ENCODE measurements around the gene ARHGAP22.
"Not testable (repeated sequence)": the region's sequence is repeated elsewhere in the genome, so short reads cannot be mapped to it uniquely, and the experiment has no call there.

ARHGAP22 gene, protein sequence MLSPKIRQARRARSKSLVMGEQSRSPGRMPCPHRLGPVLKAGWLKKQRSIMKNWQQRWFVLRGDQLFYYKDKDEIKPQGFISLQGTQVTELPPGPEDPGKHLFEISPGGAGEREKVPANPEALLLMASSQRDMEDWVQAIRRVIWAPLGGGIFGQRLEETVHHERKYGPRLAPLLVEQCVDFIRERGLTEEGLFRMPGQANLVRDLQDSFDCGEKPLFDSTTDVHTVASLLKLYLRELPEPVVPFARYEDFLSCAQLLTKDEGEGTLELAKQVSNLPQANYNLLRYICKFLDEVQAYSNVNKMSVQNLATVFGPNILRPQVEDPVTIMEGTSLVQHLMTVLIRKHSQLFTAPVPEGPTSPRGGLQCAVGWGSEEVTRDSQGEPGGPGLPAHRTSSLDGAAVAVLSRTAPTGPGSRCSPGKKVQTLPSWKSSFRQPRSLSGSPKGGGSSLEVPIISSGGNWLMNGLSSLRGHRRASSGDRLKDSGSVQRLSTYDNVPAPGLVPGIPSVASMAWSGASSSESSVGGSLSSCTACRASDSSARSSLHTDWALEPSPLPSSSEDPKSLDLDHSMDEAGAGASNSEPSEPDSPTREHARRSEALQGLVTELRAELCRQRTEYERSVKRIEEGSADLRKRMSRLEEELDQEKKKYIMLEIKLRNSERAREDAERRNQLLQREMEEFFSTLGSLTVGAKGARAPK

DNA sequence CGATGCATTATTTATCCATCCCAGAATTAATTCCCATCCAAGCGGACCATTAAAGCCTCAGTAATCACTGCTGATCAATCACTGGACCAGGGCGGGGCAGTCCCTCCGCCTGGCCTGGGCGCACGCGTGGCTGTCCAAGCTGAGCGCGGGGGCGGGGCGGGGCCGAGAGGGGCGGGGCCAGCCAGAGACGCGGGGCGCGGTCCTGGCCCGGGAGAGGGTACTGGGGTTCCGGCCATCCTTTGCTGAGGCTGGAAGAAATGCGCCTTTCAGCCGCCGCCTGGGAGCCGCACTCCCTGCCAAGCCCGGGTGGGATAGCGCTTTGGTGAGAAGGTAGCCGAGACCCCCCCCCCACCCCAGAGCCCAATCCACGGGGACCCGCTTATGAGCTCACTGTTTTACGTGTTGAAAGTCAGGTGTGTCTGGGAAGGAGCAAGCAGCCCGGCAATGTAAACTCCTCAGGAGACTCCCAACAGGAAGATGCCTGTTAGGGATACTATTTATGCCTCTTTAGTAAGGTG is at the start of gene ARHGAP22:
TSS of gene ARHGAP22 (minus strand) at position 83 of the 518 bp plus-strand sequence. CDS start 277 bp downstream, outside the sequence.
- peak; percentile 80 for DNase-seq (ENCODE audit: low spot score)

DNA sequence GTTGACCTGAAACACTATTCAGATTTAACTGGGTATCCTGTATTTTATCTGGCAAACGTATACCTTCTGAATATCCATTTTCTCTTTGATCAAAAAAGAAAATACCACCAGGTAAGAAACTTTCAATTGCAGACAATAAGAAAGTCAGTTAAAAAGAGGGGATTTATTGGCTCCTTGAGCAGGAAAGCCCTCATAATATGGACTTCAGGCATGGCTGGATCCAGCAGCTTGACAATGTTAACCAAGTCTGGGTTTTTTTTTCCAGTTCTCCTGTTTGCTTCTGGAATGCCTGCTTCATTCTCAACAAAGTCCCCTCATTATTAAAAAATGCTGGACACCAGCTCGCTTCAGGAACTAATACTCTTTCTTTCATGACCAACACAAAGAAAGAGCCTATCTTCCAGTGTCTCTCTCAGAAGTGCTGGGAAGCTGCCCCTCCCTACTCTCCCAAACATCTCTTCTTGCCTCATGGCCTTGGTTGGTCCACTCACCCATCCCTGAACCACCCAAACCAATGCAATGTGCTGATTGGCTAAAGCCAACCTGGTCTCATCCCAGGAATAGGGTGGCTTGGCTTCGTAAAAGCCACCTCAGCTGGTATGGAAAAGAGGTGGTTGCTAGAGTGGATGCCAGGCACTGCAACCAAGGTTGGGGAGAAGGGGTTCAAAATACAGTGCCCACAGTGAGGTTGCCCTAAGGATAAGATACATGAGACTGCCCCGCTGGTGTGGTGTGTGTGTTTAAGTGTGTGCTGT is 49.2 kb upstream of the ARHGAP22 start:
- no peak for DNase-seq (ENCODE audit: low spot score)

DNA sequence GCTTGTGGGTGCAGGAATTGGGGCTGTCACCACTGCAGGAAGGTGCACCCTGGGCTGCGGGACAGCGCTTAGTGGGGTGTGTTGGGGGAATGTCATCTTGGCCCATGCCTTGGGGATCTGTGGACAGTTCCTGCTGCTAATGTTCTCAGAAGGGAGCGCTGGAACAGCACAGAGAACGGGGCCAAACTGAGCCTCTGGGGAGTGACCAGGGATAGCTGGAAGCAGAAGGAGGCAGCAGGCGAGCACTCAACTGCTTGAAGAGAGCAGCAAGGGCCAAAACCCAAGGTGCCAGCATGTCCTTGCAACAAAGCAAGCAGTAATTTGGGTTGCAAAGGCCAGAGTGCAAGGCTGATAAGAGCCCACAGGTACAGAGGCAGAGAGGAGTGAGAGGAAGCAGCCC is 48.5 kb upstream of the ARHGAP22 start:
- DNase-seq (ENCODE audit: low spot score): no peak

DNA sequence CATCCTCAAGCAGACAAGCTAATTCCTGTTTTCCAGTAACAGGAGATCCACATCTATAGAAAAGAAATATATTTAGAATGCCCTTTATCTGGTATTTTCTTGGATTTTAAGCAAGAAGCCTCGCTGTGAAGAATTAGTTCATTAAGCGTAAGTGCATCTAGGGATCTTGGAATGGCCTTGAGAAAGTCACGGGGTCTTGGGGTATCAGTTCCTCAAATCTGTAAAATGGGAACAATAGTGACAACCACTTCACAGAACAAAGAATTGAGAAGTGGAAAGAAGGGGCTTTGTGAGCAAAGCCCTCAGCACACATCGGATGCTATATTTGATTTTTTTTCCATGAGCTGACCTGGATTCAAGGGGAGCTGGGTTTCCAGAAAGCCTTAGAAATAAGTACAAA is 47.5 kb upstream of the ARHGAP22 start:
- DNase-seq (ENCODE audit: low spot score): no peak

DNA sequence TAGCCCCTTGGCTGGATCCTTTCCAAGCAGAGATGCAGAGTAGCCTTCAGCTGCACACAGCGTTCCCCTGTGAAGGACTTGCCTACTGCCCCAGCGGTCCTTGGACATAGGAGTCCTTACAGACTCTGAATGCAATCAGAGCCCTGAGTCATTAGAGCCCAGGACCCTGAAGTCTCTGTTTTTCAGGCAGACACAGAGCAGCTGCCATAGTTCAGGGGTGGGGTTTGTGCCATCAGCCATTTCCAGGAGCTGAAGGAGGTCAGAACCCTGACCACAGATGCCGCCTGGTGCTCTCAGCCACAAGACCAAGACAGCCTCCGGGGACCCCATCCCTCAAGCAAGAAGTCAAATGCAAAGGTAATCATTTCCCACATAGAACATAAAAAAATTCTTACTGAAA is 47.0 kb upstream of the ARHGAP22 start:
- DNase-seq (ENCODE audit: low spot score): no peak

DNA sequence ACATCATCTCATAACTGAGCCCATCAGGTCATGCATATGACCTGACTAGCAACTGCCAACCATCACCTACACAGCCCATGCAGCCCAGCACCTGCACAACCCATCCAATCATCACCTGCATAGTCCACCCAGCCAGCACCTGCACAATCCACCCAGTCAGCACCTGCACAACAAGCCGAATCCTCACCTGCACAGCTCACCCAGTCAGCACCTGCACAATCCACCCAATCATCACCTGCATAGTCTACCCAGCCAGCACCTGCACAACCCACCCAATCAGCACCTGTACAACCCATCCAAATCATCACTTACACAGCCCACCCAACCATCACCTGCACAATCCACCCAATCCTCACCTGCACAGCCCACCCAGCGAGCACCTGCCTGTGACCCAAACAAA is 46.4 kb upstream of the ARHGAP22 start:
- no peak for DNase-seq (ENCODE audit: low spot score)

DNA sequence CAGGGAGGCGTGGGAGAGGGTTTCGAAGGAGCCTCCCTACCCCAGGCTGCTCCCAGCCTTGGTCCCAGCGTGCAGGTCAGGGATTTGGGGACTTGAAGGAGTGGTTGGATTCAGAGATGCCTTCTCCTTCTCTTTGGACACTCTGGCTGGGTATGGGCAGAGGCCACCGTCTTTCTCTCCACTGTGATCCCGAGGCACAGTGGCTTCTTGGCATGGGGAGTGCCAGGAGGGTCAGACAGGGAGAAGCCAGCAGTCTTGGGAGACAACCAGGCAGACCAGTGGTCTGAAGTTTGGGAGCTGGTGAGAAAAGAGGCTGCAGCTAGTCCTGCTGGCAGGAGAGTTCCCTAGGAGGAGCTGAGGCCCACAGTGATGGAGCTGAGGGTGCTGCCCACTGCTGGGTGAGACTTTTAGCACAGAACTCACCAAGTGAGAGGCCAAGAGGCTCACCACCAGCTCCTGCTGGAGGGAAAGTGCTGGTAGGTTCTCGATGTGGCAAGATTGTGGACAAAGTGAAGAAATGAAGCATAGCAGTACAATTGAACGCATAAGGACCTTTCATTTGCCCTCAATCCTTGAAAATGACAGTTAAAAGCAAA is 44.6 kb upstream of the ARHGAP22 start:
- DNase-seq (ENCODE audit: low spot score): peak; percentile 65

DNA sequence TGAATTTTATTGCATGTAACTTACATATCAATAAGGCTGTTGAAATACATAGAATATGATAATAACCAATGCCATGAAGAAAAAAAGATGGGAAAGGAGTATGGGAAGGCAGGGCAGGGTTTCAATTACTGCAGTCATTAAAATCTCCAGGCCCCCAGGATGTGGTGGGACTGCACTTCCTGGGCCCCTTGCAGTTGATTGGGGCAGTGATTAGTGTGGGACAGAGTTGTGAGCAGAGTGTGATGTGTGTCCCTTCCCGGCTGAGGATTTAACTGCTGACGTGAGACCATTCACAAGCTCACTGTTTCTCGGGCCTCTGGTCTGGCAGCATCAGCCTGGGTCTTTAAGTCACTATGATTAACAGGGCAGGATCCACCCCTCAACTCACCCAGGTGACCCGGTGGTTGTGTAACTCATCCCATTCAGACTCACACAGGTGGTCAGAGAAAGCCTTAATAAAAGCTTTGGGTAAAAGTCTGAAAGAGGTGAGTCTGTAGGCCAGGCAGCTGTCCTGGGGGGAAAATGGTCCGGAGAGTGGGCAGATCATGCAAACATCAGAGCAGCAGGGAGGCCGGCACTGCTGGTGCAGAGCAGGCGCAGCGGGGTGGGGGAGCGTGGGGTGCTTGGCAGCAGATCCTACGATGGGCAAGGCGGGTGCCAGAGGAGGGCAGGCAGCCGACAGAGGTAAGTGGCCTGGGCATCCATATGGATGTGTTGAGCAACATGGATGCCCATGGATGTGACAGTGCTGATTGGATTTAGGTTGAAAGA is 43.5 kb upstream of the ARHGAP22 start:
- DNase-seq (ENCODE audit: low spot score): no peak

DNA sequence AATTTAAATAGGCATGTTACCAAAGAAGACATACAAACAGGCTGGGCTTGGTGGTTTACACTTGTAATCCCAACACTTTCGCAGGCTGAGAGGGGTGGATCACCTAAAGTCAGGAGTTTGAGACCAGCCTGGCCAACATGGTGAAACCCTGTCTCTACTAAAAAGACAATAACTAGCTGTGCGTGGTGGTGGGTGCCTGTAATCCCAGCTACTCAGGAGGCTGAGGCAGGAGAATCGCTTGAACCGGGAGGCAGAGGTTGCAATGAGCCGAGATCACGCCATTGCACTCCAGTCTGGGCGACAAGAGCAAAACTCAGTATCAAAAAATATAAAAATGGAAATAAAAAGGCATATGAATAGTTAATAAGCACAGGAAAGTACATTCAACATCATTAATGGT is 42.2 kb upstream of the ARHGAP22 start:
- not testable (repeated sequence) for DNase-seq (ENCODE audit: low spot score)

DNA sequence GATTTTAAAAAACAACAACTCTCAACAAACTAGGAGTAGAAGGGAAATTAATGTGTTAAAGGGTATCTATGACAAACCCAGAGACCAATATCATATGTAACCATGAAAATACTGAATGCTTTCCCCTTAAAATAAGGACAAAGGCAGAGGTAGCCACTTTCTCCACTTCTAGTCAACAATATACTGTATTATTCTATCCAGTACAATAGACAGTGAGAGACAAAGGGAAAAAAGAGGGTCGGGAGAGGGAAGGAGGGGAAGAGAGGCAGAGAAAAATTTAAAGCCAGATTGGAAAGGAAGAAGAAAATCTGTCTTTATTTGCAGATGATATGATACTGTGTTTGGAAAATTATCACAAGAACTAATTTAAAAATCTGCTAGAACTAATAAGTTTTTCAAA is 40.7 kb upstream of the ARHGAP22 start:
- peak; percentile 70 for DNase-seq (ENCODE audit: low spot score)

DNA sequence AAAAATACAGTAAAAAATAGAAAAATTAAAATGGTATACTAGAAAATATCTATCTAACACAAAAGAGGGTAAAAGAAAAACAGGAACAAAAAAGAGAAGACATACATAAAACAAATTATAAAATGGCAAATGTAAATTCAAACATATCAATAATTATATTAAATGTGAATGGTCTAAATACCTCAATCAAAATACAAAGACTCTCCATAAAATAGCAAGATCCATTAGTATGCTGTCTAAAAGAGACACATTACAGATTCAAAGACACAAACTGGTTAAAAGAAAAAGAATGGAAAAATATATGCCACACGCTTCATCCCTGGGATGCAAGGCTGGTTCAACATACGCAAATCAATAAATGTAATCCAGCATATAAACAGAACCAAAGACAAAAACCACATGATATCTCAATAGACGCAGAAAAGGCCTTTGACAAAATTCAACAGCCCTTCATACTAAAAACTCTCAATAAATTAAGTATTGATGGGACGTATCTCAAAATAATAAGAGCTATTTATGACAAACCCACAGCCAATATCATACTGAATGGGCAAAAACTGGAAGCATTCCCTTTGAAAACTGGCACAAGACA is 36.3 kb upstream of the ARHGAP22 start:
- DNase-seq (ENCODE audit: low spot score): not testable (repeated sequence)

DNA sequence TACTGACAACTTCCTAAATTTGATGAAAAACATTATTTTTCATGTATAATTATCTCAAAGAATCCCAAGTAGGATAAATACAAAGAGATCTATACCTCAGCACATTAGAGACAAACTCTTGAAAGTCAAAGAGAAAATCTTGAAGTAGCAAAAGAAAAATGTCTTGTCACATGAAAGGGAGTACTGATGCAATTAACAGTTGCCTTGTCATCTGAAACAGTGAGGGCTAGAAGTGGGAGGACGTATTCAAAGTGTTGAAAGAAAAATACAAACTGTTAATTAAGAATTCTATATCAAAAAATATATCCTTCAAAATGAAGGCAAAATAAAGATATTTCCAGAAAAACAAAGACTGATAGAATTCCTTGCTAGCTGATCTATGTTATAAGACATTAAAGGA is 35.5 kb upstream of the ARHGAP22 start:
- DNase-seq (ENCODE audit: low spot score): no peak

DNA sequence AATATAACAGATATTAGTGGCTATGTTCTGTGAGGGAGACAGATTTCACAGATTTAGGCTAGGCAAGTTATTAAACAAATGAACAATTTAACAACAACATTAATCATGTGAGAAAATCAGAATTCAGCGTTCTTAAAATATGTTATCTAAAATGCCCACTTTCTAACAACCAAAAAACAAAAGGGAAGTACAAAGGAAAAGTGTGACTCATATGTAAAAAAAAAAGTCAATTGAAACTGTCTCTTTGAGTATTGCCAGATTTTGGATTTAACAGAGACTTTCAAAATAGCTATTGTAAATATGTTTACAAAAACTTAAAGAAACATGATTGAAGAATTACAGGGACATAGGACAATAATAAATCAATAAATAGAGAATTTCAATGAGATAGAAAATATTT is 34.8 kb upstream of the ARHGAP22 start:
- DNase-seq (ENCODE audit: low spot score): no peak

DNA sequence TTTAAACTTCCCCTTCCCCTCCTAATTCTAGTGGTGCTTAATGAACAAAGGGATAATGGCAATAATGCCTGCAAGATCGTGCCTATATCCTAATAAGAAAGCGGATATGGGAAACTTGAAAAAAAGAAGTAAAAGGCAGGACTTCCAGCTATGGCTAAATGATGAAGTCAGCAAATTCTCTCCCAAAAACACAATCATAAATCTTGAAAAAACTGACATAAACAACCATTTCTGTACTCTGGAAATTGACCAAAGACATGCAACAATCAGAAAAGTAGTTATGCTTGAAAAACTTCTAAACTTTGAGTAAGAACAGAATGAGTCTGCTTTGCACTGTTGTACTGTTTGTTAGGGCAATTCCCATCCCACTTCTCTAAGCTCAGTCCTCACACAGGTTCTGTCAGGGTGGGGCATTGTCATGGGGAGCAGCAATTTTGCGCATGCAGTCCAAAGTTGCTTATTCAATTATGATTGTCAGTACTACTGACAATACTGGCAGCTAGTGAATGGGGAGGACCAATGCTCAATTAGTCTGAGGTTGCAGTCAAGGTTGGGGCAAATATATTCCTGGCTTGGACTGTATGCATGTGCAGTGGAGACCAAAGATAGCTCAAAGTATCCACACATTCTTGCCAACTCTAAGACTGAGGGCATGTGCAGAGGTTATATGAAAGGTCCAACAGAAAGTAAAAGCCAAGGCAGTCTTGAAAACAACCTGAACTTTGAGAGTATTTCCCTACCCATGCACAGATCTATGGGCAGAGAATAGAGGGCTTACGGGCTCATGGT is 34.1 kb upstream of the ARHGAP22 start:
- no peak for DNase-seq (ENCODE audit: low spot score)

DNA sequence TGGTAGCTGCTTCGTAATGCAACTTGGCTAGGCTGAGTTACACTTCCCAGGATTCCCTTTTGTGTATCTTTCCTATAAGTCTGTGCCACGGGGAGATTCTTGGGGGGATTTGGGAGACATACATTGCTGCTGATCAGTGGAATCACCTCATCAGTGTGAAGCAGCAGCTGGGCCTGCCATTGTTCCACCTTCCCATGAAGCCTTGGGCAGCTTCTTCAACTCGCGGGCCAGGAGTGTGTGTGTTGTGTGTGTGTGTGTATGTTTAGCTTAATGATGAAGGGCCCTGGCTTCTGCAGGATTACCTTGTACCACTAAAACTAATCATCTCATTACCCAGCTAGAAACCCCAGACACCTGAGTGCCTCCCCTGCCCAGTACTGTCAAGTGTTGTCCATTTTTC is 33.3 kb upstream of the ARHGAP22 start:
- DNase-seq (ENCODE audit: low spot score): no peak

DNA sequence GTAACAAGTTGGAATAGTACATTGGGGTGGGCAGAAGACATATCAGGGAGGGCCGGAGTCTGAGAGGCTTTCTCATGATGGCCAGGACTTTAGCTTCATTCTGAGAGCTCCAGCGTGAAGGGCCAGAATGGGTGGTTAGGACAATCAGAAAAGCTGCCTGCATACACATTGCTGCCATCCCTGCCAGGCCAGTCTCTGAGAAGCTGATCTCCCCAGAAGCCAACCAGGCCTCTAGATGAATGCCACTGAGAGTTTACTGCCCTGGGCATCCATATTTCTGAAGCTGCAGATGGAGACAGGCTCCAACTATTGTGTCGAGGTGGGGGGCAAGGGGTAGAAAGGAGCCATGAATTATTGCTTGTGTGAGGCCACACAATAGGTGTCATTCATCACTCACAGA is 32.0 kb upstream of the ARHGAP22 start:
- no peak for DNase-seq (ENCODE audit: low spot score)

DNA sequence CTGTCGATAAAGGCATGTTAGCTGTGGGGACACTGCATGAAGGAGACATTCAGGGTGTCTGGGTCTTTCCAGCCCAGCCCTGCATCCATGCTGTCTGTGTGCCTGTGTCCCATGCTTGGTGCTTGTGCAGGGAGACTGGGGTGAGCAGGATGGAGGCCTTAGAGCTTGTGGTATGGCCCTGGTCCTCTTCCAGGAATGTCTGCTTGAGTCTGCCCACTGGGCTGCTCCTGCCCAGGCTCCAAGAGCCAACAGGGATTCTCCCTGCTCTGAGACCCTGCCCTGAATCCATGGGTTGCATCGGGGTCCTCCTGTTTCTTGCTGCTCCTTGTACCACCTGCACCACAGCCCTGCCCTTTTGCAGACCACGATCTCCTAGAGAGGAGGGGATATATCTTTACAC is 31.4 kb upstream of the ARHGAP22 start:
- no peak for DNase-seq (ENCODE audit: low spot score)

DNA sequence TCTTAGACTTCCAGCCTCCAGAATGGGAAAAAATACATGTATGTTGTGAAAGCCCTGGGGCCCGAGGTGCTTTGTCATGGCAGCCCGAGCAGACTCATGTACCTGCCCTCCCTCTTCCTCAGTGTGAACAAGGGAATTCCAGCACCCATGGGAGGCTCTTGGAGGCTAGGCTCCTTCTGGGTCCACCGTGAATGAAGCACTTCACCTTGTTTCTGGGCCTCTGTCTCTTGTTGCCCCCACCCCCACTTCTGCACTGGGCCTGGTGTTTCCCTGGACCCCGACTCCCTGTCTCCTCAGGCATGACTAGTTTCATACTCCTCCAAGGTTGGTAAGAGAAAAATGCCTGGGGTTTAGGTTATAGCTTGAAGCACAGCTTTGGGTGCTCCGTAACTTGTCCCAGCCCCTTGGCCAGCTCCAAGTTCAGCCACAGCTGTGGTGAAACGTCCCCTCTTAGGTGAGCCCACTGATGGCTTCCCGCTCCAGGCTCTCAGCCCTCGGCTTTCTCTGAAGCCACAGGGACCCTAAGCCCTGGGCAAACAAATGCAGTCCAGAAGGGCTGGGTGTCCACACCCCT is 30.2 kb upstream of the ARHGAP22 start:
- DNase-seq (ENCODE audit: low spot score): no peak

DNA sequence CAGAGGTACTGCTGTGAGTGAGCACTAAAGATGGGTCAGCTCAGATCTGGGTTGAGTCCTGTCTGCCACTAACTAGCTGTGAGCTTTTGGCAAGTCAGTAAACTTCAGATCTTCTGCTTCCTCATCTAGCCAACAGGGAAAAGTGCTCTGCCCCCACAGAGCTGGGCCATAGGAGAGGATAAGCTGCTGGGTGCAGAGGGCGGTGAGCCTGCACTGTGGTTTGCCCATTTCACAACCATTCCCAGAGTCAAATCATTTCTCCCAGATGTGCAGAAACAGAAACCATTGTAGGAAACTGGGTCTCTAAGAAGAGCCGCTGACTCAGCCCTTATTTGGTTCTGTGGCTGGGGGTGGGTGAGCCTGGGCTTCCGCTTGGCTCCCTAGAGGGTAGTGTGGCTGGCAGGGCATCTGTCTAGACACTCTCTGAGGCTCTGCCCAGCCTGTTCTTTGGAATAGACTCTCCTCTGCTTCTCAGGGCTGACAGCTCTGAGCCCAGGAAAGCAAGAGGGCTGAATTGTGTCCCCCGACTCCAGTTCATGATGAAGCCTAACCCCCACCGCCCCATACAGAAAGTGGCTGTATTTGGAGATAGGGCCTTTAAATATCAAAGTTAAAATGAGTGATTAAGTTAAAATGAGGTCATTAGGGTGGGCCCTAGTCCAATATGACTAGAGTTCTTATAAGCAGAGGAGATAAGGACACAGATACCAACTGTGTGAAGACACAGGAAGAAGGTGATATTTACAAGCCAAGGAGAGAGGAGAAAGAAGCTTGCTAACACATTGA is 29.5 kb upstream of the ARHGAP22 start:
- peak; percentile 70 for DNase-seq (ENCODE audit: low spot score)

Measured in globus pallidus (tissue), 1 donor.